ENCODE measurements around the gene SLC22A1.

GRCh38 chr6:160137989-160138835, 16.6 kb downstream of the SLC22A1 start:
- TF ChIP-seq ZNF274 (IDR thresholded peaks at IDR 0.05; ENCODE audit: low read depth, low read length) (no peak), YY1 (IDR thresholded peaks at IDR 0.05; ENCODE audit: insufficient read depth, insufficient read length) (no peak)

All from NT2/D1 (cell line).